GM10266 (cell line): ENCODE results near the gene PTPN20.

Experiments
- DNase-seq: peaks from one replicate; pipeline ENCODE4 v3.0.0; 2012; ENCODE audit errors: extremely low spot score
- TF ChIP-seq, protein P1 (sequence below): IDR thresholded peaks from 2 replicates; pipeline ENCODE4 v1.5.1; 2012; ENCODE audit warnings: mild to moderate bottlenecking, low read depth; ENCODE audit not compliant: control insufficient read depth, insufficient read depth; ENCODE audit errors: missing control alignments

PTPN20 gene

DNA sequence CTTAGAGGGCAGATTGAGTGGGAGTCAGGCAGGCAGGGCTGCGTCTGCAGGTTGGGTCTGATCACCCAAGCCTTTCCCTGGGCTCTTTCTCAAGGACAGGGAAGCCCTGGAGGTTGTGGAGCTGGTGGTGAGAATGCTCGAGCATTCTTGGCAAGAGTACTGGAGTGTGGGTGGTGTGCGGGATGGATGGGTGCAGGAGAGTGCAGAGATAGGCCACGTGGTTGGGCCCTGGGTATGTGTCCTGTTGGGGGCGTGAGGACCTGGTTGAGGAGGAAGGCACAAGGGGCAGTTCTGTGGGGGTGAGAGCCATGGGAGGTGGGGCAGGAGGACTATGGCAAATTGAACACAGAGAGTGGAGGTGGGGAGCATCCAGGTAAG, 135.9 kb downstream of the PTPN20 start:
- DNase-seq = no peak
- TF ChIP-seq, protein P1, sequence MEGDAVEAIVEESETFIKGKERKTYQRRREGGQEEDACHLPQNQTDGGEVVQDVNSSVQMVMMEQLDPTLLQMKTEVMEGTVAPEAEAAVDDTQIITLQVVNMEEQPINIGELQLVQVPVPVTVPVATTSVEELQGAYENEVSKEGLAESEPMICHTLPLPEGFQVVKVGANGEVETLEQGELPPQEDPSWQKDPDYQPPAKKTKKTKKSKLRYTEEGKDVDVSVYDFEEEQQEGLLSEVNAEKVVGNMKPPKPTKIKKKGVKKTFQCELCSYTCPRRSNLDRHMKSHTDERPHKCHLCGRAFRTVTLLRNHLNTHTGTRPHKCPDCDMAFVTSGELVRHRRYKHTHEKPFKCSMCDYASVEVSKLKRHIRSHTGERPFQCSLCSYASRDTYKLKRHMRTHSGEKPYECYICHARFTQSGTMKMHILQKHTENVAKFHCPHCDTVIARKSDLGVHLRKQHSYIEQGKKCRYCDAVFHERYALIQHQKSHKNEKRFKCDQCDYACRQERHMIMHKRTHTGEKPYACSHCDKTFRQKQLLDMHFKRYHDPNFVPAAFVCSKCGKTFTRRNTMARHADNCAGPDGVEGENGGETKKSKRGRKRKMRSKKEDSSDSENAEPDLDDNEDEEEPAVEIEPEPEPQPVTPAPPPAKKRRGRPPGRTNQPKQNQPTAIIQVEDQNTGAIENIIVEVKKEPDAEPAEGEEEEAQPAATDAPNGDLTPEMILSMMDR = no peak

DNA sequence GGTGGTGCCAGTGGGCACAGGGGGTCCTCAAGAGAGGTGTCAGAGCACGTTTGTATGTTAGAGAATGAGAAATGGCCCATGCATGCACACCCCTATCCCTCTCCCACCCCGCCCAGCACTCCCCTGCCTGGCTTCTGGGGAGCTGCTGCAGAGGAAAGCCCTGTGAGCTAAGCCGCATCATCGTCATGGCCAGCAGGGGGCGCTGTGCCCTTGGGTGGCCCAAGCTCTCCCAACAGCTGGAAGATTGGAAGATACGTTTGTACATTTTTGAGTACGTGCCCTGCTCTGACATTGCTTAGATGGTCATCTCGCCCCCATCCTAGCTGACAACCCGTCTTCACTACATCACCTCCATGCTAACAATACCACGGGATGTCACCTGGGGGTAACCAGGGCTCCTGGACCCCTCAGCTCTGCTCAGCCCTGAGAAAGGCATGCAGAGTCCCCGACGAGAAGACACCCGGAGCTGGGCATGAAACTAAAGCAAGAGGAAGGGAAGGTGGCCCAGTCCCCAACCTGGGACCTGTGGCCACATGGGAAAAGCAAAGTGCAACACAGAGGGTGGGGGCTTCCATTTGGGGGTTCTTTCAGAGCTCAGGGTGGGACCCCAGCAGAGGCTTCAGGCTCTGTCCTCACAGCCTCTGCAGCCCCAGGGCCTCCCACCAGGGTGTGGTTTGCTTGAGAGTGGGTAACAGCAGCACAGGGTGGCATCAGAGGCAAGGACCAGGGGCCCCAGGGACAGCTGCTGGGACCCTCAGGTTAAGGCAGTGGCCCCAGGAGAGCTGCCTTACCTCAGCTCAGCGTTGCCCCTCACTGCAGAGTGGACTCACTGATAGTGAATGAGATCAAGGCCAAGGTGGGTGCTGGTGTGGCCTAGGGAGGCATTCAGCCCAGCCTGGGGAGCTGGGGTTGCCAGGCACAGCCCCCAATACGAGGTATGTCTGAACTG, 136.6 kb downstream of the PTPN20 start:
- TF ChIP-seq, protein P1 = peak; percentile 94
- DNase-seq = peak; percentile 57

DNA sequence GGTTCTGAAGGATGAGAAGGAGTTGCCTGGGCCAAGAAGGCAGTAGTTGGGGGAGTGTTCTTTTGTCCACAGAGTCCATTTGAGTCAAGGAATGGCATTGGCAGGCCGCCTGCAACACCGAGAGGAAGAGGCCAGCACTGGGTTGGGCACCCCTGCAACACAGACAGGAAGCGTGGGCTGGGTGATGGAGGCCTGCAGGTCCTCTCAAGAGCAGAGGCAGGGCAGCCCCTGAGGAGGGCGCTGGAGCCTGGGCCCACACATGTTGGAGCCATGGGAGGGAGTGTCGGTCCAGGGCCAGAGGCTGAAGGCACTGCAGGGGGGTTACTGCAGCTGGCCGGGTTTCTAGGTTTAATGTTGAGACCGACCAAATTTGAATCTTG, 137.3 kb downstream of the PTPN20 start:
- DNase-seq = no peak
- TF ChIP-seq, protein P1 = no peak

DNA sequence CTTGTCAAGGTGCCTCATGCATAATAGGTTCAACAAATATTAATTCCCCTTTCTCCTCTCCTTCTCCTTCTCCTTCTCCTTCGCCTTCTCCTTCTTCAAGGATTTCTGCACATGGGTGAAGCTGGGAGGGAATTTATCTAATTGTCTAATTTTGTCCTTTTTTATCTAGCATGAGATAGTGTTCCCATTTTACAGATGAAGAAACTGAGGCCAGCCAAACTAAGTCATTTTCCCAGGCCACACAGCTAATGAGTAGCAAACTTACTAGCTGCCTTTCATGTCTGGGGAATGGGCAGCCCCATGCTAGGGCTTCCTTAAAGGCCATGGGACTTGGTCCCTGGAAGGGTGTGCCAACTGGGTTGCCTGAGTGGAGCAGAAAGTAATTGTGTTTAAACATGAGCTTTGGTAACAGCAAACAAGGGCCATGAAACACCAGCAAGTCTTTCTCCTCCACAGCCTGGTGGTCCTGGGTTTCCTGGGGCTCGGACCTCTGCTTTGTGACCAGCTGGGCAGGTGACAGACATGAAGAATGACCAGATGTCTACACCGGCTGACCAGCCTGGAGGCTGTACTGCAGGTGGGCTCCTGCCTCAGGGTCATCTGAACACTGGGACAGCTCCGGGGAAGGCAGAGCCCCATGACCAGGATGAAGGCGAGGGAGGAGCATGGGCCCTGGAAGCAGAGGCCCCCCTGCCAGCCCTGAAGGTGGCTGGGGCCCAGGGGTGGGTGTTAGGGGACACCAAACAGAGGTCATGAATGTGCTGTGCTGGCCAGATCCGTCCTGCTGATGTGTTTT, 138.0 kb downstream of the PTPN20 start:
- TF ChIP-seq, protein P1 = no peak
- DNase-seq = no peak

GRCh38 chr10:47049906-47050305, 138.7 kb downstream of the PTPN20 start:
- DNase-seq = no peak
- TF ChIP-seq, protein P1 = no peak

GRCh38 chr10:47050618-47051455, 139.6 kb downstream of the PTPN20 start:
- TF ChIP-seq, protein P1 = no peak
- no peak for DNase-seq
